Measurements from ENCODE around the gene LYRM4. TPM values are rescaled to one million over a fixed set of nuclear protein-coding genes. Genes with fewer than 3 reads are reported as not detected.
"Not testable (repeated sequence)": the region's sequence is repeated elsewhere in the genome, so short reads cannot be mapped to it uniquely, and the experiment has no call there.

Gene LYRM4
- total RNA-seq, 1 experiment from 2014 or later, result 26.1 TPM

GRCh38 chr6:5081955-5082354, 178.8 kb downstream of the LYRM4 start:
- no peak for DNase-seq (ENCODE audit: low spot score)

DNA sequence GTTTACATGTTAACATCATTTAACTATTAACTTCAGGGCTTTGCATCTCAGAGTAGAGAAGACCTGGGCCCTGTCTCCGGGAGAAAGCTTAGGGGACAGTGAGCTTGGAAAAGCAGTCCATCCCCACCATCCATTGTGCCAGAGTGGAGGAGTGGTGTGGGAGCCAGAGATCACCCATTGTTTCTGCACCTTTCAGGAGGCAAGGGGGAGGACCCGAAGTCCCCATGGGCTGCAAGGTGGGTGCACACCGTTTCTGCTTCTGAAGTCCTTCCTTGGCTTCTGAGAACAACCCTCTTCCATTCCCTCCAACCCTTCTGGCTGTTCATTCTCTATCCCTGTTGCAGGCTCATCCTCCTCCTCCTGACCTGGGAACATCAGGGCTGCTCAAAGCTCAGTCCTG, 179.6 kb downstream of the LYRM4 start:
- no peak for DNase-seq (ENCODE audit: low spot score)

DNA sequence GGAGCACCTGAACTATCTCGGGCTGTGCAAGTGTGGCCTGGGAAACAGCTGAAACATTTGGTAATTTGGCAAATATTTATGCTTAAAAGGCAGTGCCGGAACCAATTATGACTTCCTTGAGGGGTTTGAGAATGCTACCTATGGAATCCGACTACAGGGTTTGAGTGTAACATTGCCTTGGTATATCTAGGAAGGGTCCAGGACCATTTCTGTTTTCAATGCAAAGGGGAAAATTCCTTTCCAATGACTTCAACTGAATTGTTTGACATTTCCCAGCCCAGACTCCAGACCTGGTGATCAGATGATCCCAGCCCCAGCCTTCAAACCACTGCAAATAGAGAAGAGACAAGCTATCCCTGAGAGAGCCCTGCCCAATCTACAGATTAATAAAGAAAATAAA, 180.2 kb downstream of the LYRM4 start:
- DNase-seq (ENCODE audit: low spot score), result no peak

- DNase-seq (ENCODE audit: low spot score), result no peak
Measured at GRCh38 chr6:5079692-5080091, 181.1 kb downstream of the LYRM4 start.

DNA sequence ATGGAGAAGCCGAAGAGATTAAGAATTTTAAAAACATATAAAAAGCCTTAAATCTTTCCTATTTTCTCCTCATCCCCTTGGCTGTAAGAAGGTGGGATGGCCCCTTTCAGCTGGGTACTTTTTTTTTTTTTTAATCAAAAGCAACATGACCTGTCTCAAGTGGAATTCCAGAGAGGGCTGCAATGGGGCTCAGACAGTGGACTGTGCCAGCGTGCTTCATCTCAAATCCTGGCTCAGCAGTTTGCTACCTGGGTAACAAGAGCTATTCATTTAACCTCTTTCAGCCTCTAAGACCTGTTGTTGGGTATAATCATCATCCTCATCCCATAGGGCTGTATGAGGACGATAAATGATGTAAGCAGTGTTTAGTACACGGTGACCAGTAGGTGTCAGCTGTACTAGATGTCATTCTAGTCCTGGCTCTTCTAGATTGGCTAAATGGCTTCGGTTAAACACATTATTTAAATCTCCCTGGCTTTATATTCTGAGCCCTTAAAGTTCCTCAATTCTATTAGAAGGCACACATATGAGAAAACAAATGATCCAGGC, 182.6 kb downstream of the LYRM4 start:
- DNase-seq (ENCODE audit: low spot score), result no peak

DNA sequence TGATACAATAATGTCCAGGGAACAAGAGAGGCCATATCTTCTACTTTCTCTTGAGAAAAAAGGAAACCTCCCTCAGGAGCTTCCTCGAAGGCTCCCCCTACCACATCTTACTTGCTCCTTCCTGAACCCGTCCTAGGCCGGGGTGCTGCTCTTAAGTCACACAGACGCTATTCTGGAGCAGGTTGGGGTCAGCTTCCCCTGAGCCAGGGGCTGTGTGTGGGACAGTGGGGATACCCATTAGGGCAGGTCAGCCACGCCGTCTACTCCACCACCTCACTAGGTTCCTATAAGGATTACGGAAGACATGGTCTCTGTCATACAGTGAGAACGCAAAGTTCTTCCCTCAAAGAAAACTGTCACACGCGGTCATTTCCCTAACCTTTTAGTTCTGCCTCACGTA, 183.8 kb downstream of the LYRM4 start:
- no peak for DNase-seq (ENCODE audit: low spot score)

GRCh38 chr6:5073992-5074391, 186.8 kb downstream of the LYRM4 start:
- DNase-seq (ENCODE audit: low spot score), result no peak

DNA sequence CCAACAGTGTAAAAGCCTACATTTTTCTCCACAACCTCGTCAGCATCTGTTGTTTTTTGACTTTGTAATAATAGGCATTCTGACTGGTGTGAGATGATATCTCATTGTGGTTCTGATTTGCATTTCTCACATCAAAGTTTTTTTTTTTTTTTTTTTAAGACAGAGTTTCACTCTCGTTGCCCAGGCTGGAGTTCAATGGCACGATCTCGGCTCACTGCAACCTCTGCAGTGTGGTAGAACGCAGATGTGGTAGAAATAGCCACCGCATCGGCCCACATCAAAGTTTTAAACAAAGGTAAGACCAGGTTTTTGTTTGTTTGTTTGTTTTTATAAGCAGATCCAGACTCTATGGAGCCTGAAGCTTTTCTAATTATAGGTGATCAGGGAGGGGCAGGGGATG, 188.3 kb downstream of the LYRM4 start:
- DNase-seq (ENCODE audit: low spot score), result no peak

DNA sequence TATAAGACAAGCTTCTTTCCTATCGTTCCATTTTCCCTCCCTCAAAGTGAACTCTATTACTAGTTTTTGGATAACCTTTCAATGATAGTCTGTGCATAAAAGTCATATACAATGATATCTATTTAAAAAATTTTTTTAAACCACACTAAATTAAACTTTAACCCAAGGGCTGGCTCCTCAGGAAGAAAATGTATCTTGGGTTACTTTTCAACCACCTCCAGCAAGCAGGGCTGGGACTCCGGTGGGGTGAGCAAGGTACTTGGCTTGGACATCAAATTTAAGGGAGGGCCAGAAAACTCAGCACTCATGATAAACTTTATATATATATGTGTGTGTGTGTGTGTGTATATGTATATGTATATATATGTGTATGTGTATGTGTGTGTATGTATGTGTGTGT, 189.5 kb downstream of the LYRM4 start:
- DNase-seq (ENCODE audit: low spot score), result no peak

DNA sequence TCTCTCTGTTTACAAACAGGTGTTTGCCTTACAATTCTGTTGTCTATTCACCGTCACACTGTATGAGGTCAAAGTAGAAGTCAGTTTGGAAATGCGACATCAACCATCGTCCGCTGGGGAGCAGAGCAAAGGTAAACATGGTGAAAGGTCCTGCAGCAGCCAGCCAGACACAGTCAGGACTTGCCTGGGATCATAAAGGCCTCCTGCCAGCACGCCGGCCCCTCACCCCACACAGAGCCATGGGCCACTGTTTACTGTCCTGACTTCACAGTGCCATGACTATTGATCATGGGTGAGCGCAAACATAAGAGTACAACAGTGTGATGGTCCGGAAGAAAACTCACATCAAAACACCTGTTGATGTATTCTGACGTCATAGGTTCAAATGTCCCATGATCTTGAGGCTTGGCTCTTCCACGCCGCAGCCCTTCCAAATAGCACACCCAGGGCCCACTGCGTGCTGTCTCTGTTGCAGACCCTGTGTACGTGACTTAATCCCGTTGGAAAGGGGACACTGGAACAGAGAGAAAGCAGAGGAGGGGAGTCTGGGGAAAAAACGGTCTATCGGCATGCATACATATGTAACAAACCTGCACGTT, 192.5 kb downstream of the LYRM4 start:
- DNase-seq (ENCODE audit: low spot score), result no peak

DNA sequence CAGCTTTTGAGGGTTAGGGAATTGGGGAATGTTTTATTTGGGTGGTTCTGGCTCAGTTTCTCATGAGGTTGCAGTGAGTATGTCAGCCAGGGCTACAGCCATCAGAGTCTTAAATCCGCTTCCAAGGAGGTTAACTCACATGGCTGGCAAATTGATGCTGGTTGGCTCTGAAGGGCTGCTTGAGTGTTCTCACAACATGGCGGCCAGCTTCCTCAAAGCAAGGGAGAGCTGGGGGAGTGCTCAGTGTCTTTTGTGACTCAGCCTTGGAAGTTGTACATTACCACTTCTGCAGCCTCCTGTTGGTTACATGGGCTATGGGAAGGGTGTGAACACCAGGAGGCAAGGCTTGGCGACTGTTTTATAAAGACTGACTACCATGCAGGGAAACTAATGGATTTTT, 193.4 kb downstream of the LYRM4 start:
- DNase-seq (ENCODE audit: low spot score), result no peak

DNA sequence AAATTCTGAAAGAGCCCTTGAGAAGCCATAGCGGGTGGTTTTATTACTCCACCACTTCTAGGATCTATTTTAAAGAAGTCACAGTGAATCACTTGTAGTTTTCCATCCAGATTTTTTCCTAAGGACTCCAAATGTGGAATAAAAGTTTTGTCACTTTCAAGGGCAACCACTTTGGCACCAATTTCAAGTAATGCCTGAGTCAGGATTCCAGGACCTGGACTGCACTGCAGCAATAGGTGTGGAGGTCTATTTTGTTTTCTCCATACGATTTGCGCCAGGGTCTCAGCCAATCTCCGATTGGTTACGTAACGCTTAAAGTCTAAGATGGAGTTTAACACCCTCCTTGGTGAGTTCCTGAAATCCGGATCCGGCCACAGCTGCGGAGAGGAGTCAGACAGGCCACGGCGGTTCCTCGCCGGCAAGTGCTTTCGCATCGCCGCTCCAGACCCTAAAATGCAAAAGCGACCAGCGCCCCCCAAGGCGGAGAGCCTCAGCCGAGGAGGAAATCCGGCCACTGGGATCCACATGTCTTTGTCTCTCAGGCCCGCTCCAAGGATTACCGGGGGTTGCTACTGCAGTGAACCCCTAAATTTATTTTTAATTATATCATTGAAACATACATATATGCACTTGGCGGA, 194.2 kb downstream of the LYRM4 start:
- no peak for DNase-seq (ENCODE audit: low spot score)

DNA sequence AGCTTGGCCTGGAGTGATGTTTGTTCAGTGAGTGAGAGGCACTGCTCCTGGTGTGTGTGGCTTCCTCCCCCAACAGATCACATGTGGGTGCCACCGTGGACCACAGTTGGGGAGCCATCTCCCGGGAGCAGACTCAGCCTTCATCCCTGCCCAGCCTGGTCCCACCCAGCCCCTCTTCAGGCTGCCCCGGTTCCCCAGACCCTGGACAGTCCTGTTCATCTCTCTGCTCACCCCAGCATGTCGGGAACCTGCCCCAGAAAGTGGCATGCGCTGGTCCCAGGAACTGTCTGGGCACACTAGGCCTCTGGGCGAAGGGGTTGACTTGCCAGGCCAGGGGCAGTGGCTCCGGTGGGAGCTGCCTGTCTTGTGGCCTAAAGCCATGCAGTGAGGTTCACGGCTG, 197.1 kb downstream of the LYRM4 start:
- no peak for DNase-seq (ENCODE audit: low spot score)

DNA sequence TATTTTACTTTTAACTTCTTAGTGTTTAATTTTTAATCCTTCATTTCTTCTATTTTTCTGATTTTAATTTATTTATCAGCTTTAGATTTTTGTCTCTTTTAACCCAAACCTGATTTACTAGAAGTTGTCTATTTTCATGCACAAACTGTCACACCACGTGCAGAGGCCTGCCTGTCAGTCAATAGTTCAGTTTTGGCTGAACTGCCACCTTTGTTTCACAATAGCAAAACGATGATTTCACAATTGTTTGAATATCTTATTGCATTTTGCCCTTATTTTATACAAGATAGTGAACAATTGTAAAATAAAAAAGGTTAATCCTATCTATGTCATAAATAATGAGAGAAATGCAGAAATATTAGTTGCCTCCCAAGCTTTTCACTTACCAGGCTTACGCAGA, 199.6 kb downstream of the LYRM4 start:
- no peak for DNase-seq (ENCODE audit: low spot score)

- DNase-seq (ENCODE audit: low spot score), result not testable (repeated sequence)
Measured at GRCh38 chr6:5060439-5060838, 200.3 kb downstream of the LYRM4 start.

DNA sequence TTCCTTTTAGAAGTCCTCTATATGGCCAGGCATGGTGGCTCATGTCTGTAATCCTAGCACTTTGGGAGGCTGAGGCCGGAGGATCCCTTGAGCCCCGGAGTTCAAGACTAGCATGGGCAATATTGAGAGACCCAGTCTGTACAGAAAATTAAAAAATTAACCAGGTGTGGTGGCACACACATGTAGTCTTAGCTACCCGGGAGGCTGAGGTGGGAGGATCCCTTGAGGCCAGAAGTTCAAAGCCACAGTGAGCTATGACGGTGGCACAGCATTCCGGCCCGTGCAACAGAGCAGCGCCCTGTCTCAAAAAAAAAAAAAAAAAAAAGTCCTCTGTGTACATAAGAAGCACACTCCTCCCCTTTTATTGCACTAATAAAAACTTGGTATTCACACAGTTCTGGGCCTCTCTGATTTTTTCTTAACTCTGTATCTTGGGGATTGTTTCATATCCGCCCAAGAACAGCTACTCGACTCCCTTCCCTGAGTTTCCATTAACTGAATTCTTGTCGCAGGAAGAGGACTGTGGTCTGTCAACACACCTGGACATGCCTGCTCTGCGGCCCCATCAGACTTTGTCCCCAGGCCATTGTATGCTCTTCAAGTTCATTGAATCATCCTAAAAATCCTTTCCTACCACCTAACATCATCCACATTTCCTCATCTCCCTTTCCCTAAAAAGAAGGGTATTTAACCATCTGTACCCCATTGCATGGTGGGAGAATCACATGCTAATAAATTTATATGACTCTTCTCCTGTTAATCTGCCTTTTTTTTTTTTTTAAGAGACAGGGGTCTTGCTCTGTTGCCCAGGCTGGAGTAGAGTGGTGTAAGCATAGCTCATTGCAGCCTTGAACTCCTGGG, 201.5 kb downstream of the LYRM4 start:
- no peak for DNase-seq (ENCODE audit: low spot score)

Other genes with a start within 250 kb of the LYRM4 start
- 0.22 and 1.5 TPM in 2 replicates for gene PPP1R3G, start 175.6 kb downstream of the LYRM4 start, total RNA-seq (2014; rRNA removed; shearing (Covaris generic))
- gene FARS2, start 563 bp upstream of the LYRM4 start, total RNA-seq (2014; rRNA removed; shearing (Covaris generic)), result 12.5 and 23.5 TPM in 2 replicates